Kidney (tissue), 14 donors: Measurements from ENCODE around the gene NEU2. TPM values are rescaled to one million over a fixed set of nuclear protein-coding genes. Genes with fewer than 3 reads are reported as not detected.

Experiments
- DNase-seq, 5 donors: peaks; one replicate each; pipeline ENCODE4 v3.0.0-alpha.2; 2013 to 2020
- FAIRE-seq: peaks from 2 replicates; lab custom pipeline; 2012; peaks lifted over from hg19 to GRCh38; lab: Jason Lieb, UNC
- H3K27ac ChIP-seq, 2 donors: one replicate each; pipeline ENCODE4 v1.7.0; 2013; ENCODE audit warnings: low read depth in 2 of 2, low read length in 2 of 2, inconsistent platforms in 1 of 2
- H3K27me3 ChIP-seq: one replicate; pipeline ENCODE4 v1.7.1; 2013; ENCODE audit warnings: low read length, inconsistent platforms; ENCODE audit not compliant: control insufficient read depth, insufficient read depth
- H3K36me3 ChIP-seq, 3 donors: one replicate each; pipeline versions ENCODE4 v1.7.0 to v1.7.1; 2013; ENCODE audit warnings: low read length in 3 of 3, control low read depth in 1 of 3, inconsistent platforms in 1 of 3; ENCODE audit not compliant: insufficient read depth in 3 of 3, control insufficient read depth in 2 of 3
- H3K4me1 ChIP-seq, 3 donors: one replicate each; pipeline versions ENCODE4 v1.7.0 to v1.7.1; 2013; ENCODE audit warnings: low read length in 3 of 3, inconsistent platforms in 1 of 3, low read depth in 1 of 3; ENCODE audit not compliant: control insufficient read depth in 2 of 3, insufficient read depth in 2 of 3
- H3K4me3 ChIP-seq, 3 donors: one replicate each; pipeline versions ENCODE4 v1.7.0 to v1.8.1; 2013; ENCODE audit warnings: low read length in 3 of 3, control low read depth in 1 of 3, inconsistent platforms in 1 of 3
- H3K9ac ChIP-seq, 3 donors: one replicate each; pipeline versions ENCODE4 v1.7.0 to v1.7.1; 2013; ENCODE audit warnings: low read length in 3 of 3, control low read depth in 1 of 3, inconsistent platforms in 1 of 3
- H3K9me3 ChIP-seq, 3 donors: one replicate each; pipeline versions ENCODE4 v1.7.0 to v1.7.1; 2013; ENCODE audit warnings: low read length in 3 of 3, control low read depth in 1 of 3, inconsistent platforms in 1 of 3; ENCODE audit not compliant: control insufficient read depth in 2 of 3, insufficient read depth in 1 of 3
- CTCF ChIP-seq: IDR thresholded peaks from 3 replicates; pipeline ENCODE4 v1.5.1; 2012; ENCODE audit warnings: mild to moderate bottlenecking, moderate library complexity, borderline replicate concordance; ENCODE audit not compliant: insufficient read depth; ENCODE audit errors: extremely low read depth
- intact Hi-C: fragments of 100-400 bp; cut with DNase I; formaldehyde crosslinking; loops from one replicate; pipeline ENCODE4 v1.11.1; 2022
- polyA plus RNA-seq: library from polyadenylated mRNA; stranded (reverse); fragments of 350-450 nt; fragmentation: Illumina TruSeq; extraction: RNeasy Lipid Tissue Mini Kit (QIAGEN cat#74804); gene quantifications from one replicate; pipeline ENCODE4 v1.2.3, GENCODE V29; 2014; ENCODE audit warnings: low read depth, low replicate concordance; ENCODE audit not compliant: insufficient read depth
- total RNA-seq: library from RNA; stranded (reverse); fragmentation: NEBNext Ultra II Directional; extraction: Animal tissue kit (Norgen Biotek cat#: 25700); gene quantifications from one replicate; pipeline ENCODE4 v1.2.1, GENCODE V29; 2021
- donor health status: control.
- donor health status: control.
- donor health status: control.
- donor health status: control.
- donor health status: control.
- donor health status: DM: yes; HTN: yes; CAD: no.
- donor health status: Normal renal cell carcinoma (clear cell type).

The NEU2 gene
- total and polyA plus RNA-seq, 2 donors from 2014 or later: not detected

GRCh38 chr2:233060501-233060979 is 28.1 kb downstream of the NEU2 start:
- intact Hi-C loops: no loop called here
- Histone ChIP-seq H3K4me1 (peaks cover 0 to 16% (median 0%) of the 10 kb centered on the region in 3 donors), H3K27ac (peak overlapping the region in 1 of 2 donors; percentile 80), H3K36me3 (no peaks in the 10 kb centered on the region), H3K9me3 (no peaks in the 10 kb centered on the region), H3K4me3 (peak overlapping the region; percentile 37 to 62 (median 52)), H3K9ac (peak overlapping the region in 1 of 3 donors; percentile 53), H3K27me3 (no peaks in the 10 kb centered on the region)
- DNase-seq (no peak), FAIRE-seq (no peak)
- TF ChIP-seq CTCF: no peak

- FAIRE-seq (no peak), DNase-seq (peak in 1 of 5 donors; percentile 28)
- no peak for TF ChIP-seq CTCF
- Histone ChIP-seq H3K36me3 (no peaks in the 10 kb centered on the region), H3K4me3 (peak overlapping the region in 2 of 3 donors; percentile 52 to 62), H3K9ac (peak overlapping the region in 1 of 3 donors; percentile 53), H3K27ac (peak overlapping the region in 1 of 2 donors; percentile 80), H3K27me3 (no peaks in the 10 kb centered on the region), H3K9me3 (no peaks in the 10 kb centered on the region), H3K4me1 (peaks cover 0 to 16% (median 0%) of the 10 kb centered on the region in 3 donors)
- intact Hi-C loops: no loop called here
Observed at GRCh38 chr2:233060980-233061590, 28.6 kb downstream of the NEU2 start.

GRCh38 chr2:233061591-233062450 is 29.3 kb downstream of the NEU2 start:
- H3K27ac ChIP-seq: peak overlapping the region; percentile 23 to 80
- H3K9ac ChIP-seq: peak overlapping the region in 1 of 3 donors; percentile 26
- no peaks in the 10 kb centered on the region for H3K27me3 ChIP-seq
- DNase-seq (peak; percentile 53 to 88 (median 66)), FAIRE-seq (no peak)
- peak overlapping the region in 2 of 3 donors; percentile 52 to 62 for H3K4me3 ChIP-seq
- intact Hi-C loops: no loop called here
- peaks cover 0 to 16% (median 0%) of the 10 kb centered on the region in 3 donors for H3K4me1 ChIP-seq
- no peaks in the 10 kb centered on the region for H3K9me3 ChIP-seq
- H3K36me3 ChIP-seq: no peaks in the 10 kb centered on the region
- TF ChIP-seq CTCF: no peak
